WTC11 (cell line): ENCODE results near the gene CSPG4.

ENCODE experiments used
- FOXJ3 ChIP-seq: sonication (generic); formaldehyde crosslinking; IDR thresholded peaks from 2 replicates; pipeline ENCODE4 v1.9.0; 2021; ENCODE audit warnings: missing genetic modification reagents, mild to moderate bottlenecking, borderline replicate concordance
- FOXK1 ChIP-seq: sonication (generic); formaldehyde crosslinking; IDR thresholded peaks from 2 replicates; pipeline ENCODE4 v1.8.0; 2022; ENCODE audit warnings: mild to moderate bottlenecking, moderate library complexity, missing genetic modification reagents
- GRHL2 ChIP-seq: fragments of 250-450 bp; sonication (Bioruptor Pico); IDR thresholded peaks from 2 replicates; pipeline ENCODE4 v1.8.0; 2022; ENCODE audit warnings: mild to moderate bottlenecking, moderate library complexity; ENCODE audit not compliant: insufficient replicate concordance, severe bottlenecking
- NFE2L1 ChIP-seq: sonication (generic); formaldehyde crosslinking; IDR thresholded peaks from 2 replicates; pipeline ENCODE4 v1.8.1; 2023; ENCODE audit warnings: missing genetic modification reagents
- TF ChIP-seq, protein P1 (sequence below): sonication (generic); formaldehyde crosslinking; IDR thresholded peaks from 2 replicates; pipeline ENCODE4 v1.8.0; 2023; ENCODE audit warnings: mild to moderate bottlenecking, missing genetic modification reagents
- TF ChIP-seq, protein P2 (sequence below): fragments of 200-600 bp; IDR thresholded peaks from 2 replicates; pipeline ENCODE4 v1.8.0; 2022; ENCODE audit warnings: antibody characterized with exemption
- TF ChIP-seq, protein P3 (sequence below): sonication (generic); formaldehyde crosslinking; IDR thresholded peaks from 2 replicates; pipeline ENCODE4 v1.8.1; 2022; ENCODE audit warnings: low read depth, mild to moderate bottlenecking, moderate library complexity, missing genetic modification reagents, borderline replicate concordance
- TF ChIP-seq, protein P4 (sequence below): sonication (generic); formaldehyde crosslinking; conservative IDR thresholded peaks from 2 replicates; pipeline ENCODE4 v1.8.1; 2022; ENCODE audit warnings: mild to moderate bottlenecking, missing genetic modification reagents

DNA sequence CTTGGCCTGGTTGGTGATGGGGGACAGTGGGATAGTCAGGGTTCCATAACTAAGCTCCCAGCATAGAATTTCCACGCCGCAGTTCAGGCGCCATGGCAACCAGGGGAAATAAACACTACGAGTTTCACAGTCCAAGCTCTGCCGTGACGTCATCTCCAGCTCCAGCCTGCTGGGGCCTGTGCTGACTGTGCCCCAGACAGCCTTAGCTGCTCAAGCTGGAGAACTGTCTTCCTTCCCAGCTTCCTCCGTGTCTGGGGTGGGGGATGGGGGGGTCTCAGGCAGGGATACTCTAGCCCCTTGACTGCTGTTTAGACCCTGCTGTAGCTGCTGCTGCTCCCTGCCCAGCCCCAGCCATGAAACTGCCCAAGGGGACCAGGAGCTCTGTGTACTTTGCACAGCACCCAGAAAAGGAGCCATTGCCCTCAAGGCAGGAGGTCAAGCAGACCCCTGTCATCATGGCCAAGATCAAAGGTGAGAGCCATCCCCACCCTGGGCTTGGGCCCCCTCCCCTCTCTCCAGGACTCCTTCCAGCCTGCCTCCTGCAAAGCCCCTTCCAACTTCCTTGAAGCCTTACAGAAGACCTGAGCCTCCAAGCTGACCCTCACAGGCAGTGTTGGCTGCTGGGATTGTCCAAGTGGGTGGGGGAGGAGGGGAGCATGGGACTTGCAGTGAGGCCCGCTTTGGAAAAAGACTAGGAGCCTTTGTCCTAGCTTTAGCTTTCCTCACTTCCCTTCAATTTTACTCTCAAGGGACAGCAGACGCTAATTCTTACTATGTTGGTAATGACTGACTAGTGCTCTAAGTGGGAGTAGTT is 11.4 kb upstream of the CSPG4 start:
- TF ChIP-seq, protein P1, sequence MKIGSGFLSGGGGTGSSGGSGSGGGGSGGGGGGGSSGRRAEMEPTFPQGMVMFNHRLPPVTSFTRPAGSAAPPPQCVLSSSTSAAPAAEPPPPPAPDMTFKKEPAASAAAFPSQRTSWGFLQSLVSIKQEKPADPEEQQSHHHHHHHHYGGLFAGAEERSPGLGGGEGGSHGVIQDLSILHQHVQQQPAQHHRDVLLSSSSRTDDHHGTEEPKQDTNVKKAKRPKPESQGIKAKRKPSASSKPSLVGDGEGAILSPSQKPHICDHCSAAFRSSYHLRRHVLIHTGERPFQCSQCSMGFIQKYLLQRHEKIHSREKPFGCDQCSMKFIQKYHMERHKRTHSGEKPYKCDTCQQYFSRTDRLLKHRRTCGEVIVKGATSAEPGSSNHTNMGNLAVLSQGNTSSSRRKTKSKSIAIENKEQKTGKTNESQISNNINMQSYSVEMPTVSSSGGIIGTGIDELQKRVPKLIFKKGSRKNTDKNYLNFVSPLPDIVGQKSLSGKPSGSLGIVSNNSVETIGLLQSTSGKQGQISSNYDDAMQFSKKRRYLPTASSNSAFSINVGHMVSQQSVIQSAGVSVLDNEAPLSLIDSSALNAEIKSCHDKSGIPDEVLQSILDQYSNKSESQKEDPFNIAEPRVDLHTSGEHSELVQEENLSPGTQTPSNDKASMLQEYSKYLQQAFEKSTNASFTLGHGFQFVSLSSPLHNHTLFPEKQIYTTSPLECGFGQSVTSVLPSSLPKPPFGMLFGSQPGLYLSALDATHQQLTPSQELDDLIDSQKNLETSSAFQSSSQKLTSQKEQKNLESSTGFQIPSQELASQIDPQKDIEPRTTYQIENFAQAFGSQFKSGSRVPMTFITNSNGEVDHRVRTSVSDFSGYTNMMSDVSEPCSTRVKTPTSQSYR (CRISPR knock-in tag) = no peak
- TF ChIP-seq FOXK1 = no peak
- TF ChIP-seq, protein P2, sequence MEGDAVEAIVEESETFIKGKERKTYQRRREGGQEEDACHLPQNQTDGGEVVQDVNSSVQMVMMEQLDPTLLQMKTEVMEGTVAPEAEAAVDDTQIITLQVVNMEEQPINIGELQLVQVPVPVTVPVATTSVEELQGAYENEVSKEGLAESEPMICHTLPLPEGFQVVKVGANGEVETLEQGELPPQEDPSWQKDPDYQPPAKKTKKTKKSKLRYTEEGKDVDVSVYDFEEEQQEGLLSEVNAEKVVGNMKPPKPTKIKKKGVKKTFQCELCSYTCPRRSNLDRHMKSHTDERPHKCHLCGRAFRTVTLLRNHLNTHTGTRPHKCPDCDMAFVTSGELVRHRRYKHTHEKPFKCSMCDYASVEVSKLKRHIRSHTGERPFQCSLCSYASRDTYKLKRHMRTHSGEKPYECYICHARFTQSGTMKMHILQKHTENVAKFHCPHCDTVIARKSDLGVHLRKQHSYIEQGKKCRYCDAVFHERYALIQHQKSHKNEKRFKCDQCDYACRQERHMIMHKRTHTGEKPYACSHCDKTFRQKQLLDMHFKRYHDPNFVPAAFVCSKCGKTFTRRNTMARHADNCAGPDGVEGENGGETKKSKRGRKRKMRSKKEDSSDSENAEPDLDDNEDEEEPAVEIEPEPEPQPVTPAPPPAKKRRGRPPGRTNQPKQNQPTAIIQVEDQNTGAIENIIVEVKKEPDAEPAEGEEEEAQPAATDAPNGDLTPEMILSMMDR = no peak
- TF ChIP-seq NFE2L1 = no peak
- TF ChIP-seq FOXJ3 (CRISPR knock-in tag) = no peak
- TF ChIP-seq, protein P3, sequence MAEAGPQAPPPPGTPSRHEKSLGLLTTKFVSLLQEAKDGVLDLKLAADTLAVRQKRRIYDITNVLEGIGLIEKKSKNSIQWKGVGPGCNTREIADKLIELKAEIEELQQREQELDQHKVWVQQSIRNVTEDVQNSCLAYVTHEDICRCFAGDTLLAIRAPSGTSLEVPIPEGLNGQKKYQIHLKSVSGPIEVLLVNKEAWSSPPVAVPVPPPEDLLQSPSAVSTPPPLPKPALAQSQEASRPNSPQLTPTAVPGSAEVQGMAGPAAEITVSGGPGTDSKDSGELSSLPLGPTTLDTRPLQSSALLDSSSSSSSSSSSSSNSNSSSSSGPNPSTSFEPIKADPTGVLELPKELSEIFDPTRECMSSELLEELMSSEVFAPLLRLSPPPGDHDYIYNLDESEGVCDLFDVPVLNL (CRISPR knock-in tag) = no peak
- TF ChIP-seq, protein P4, sequence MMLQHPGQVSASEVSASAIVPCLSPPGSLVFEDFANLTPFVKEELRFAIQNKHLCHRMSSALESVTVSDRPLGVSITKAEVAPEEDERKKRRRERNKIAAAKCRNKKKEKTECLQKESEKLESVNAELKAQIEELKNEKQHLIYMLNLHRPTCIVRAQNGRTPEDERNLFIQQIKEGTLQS (CRISPR knock-in tag) = no peak
- no peak for TF ChIP-seq GRHL2 (CRISPR knock-in tag)
